Adipose tissue (tissue), 3 donors: ENCODE measurements around the gene CRYBG3. TPM values are rescaled to one million over a fixed set of nuclear protein-coding genes. Genes with fewer than 3 reads are reported as not detected.

ENCODE experiments used
- H3K27ac ChIP-seq: one replicate; pipeline ENCODE4 v1.5.1; 2013; ENCODE audit warnings: low read depth, low read length
- WGBS, 3 donors: extraction: QIAGEN DNeasy Blood & Tissue Kit; methylation state at CpG; one replicate each; pipeline ENCODE4 v1.1.7; 2013; 5-methylcytosine and 5-hydroxymethylcytosine counted together
- polyA plus RNA-seq, 3 donors: library from polyadenylated mRNA; stranded (reverse); fragments of 200-250 nt; gene quantifications; one replicate each; pipeline ENCODE4 v1.2.3, GENCODE V29; 2013
- donor health status: healthy with polysubstance abuse.
- donor health status: Bipolar disorder and iron deficiency.
- donor health status: healthy.

Gene CRYBG3
- polyA plus RNA-seq, 3 donors = 6.8 to 20.7 (median 16.2) TPM

DNA sequence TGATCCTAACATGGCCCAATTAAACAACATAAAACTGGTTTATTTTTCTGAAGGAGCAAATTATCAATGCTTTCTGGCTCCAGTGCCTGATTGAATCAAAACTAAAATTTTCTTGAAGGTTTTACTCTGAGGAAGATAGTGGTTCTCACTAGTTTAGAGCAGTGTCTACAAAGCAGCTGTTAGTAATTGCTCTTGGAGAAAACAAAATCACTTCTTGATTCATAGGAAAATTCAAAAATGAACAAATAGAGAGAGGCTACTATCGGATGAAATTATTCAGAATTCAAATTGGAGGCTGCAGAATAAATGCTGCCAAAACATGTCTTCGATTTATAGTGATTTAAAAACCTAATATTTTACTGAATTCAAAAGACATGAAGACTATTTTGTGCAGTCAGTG lies 165.5 kb downstream of the CRYBG3 start:
- no peak overlapping the region for H3K27ac ChIP-seq
- WGBS, 3 donors = 81 to 85% (median 83%) methylated on average over 2 of the region's 2 CpGs

DNA sequence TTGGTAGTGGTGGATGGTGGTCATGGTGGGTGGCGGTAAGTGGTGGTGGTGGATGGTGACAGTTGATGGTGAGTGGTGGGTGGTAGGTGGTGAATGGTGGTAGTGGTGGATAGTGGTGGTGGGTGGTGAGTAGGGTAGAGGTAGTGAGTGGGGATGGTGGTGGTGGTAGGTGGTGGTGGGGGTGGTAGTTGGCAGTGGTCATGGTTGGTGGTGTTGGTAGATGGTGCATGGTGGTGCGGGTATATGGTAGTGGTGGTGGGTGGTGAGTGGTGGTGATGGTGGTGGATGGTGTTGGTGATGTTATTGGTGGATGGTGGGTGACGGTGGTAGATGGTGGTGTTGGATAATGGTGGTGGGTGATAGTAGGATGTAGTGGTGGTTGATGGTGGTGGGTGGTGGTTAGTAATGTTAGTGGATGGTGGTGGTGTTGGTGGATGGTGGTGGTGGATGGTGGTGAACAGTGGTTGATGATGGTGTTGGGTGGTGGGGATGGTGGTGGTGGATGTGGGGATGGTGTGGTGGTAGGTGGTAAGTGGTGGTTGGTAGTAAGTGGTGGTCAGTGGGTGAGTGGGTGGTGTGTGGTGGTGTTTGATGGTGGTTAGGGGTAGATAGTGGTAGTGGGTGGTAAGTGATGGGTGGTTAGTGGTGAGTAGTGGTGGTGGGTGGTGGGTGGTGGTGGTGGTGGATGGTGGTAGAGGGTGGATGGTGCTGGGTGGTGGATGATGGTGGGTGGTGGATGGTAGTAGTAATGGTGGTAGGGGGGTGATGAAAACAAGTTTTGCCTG lies 167.2 kb downstream of the CRYBG3 start:
- no peak overlapping the region for H3K27ac ChIP-seq
- WGBS, 3 donors = 97 to 100% (median 100%) methylated on average over 3 of the region's 3 CpGs

DNA sequence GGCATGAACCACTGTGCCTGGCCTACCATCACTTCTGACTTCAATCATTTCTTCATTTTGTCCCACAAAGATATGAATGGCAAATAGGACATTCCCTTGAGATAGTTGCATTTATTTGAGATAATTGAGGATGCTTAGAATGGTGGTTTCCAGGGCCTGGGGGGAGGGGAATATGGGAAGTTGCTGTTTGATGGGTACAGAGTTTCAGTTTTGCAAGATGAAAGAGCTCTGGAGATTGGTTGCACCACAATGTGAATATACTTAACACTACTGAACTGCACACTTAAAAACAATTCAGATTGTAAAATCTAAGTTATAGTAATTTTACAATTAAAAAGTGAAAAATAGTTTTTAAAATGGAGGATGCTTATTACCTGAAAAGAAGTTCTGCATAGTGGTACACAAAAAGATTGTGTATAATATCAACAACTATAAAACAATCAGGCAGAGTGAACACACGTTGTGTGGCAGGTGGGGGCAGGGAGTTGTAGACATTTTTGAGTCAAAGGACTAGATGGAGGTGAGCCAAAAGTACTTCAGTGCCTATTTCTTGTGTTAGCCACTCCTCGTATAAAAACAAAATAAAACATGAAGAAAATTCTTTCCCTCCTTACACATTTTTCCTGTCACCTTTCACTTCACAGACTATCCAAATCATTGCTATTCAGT lies 168.9 kb downstream of the CRYBG3 start:
- H3K27ac ChIP-seq = no peak overlapping the region
- 46 to 55% (median 51%) methylated on average over 2 of the region's 2 CpGs for WGBS, 3 donors

DNA sequence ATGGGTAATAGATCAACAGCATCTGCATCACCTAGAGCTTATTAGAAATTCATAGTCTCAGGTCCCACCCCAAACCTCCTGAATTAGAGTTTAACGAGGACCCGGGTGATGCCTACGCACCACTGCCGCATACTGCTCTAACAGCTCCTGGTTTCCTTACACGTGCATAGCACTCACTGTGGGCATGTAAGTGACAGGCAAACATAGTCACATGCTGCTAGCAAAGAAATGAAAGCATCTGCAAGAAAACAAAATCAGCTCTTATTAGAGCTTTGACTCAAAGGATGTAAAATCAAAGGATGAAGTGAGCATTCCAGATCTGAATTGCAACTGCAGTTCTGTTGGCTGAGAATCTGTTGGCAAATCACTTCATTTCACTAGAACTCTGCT lies 169.5 kb downstream of the CRYBG3 start:
- 63 to 73% (median 66%) methylated on average over 5 of the region's 5 CpGs for WGBS, 3 donors
- no peak overlapping the region for H3K27ac ChIP-seq

DNA sequence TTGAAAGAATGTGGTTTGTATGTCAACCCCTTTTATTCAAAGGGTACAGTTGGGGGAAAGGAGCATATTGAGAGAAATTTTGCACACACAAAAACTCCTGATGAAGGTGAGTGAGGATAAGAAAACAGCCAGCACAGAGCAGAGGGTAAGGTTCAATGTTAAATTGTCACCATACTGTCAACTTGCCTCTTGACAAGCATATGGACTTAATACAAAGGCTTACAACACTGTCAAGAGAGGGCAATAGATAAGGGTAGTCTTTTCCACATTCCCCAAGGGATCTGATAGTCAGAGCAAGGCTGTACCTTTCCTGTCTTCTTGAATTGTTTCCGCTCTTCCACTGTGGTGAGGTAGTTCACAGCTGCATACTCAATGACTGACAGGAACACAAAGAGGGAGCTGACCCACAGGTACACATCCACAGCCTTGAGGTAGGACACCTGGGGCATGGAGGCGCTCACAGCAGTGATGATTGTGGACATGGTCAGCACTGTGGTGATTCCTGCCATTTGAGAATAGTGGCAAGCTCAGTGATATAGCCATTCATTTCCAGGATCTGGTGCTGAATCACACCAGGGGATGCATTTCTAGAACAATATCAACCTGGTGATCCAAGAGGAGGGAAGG lies 170.8 kb downstream of the CRYBG3 start:
- H3K27ac ChIP-seq = no peak overlapping the region
- WGBS, 3 donors = 94 to 98% (median 98%) methylated on average over 2 of the region's 2 CpGs

DNA sequence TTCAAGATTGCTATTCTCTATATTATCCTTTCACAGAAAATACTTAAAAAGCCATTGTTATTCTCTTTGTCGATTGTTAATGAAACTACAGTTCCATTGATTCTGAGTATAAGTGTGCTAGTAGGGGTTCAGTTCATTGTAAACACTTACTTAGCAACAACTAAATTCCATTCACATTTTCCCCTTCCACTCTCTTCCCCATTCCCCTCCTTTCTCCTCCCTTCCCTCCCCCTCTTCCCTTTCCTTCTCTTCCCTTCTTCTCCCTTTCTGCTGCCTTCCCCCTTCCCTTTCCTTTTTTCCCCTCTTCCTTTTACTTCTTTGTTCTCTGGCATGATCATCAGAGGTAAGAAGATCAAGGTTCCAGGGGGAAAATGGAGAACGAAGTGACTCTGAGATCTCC lies 171.7 kb downstream of the CRYBG3 start:
- no peak overlapping the region for H3K27ac ChIP-seq

DNA sequence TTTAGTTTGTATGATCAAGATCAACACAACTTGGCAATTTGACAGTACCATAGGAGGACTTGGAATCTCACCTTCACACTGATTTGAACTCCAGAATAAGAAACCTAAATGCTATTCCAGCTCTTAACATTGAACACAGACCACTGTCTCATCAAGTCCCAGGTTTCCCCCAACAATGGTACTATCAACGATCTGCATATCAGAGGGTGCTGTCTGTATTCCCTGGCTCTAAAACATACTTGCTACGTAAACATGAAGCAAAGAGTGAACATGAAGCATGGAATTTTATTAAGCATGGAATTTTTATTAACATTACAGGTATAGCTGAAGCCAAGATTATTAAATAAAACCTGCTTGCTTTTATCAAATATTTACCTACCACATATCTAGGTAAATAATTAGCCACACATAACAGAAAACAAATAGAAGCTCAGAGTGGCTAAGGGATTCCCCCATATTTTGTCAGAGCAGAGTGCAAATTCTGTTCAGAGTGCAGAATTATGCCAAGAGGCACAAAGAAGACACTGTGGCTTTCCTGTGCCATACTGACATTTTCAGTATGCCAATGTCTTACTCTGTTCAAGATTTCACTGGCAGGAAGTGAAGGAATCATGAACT lies 172.6 kb downstream of the CRYBG3 start:
- 41 to 89% (median 86%) methylated on average over 2 of the region's 2 CpGs for WGBS, 3 donors

More for the DNA sequence above, 171.7 kb downstream of the CRYBG3 start:
- 73 to 83% (median 81%) methylated on average over 2 of the region's 2 CpGs for WGBS, 3 donors

More for the DNA sequence above, 172.6 kb downstream of the CRYBG3 start:
- no peak overlapping the region for H3K27ac ChIP-seq

Other genes starting within 250 kb of the CRYBG3 start
- gene ARL6, start 57.3 kb upstream of the CRYBG3 start, polyA plus RNA-seq = 1 to 10 TPM; 1.7 to 3.1 (median 1.9) TPM
- 10 to 100 TPM; 13.1 to 21.5 (median 20.3) TPM for gene RIOX2, start 150.4 kb downstream of the CRYBG3 start, polyA plus RNA-seq
- gene GABRR3, start 213.3 kb downstream of the CRYBG3 start, polyA plus RNA-seq = not detected